ENCODE results near the gene CA7.

GRCh38 chr16:66847533-66848067, 3.4 kb downstream of the CA7 start:
- TF ChIP-seq EZH2 (IDR thresholded peaks at IDR 0.05), result no peak
- no peak for TF ChIP-seq POLR2AphosphoS5 (IDR thresholded peaks at IDR 0.05; ENCODE audit: borderline replicate concordance, low read depth, low read length)
- no peak for TF ChIP-seq FOXP2 (optimal IDR thresholded peaks at IDR 0.05; ENCODE audit: control extremely low read depth, extremely low read length, insufficient read depth)

All from SK-N-MC (cell line).